Activated CD8-positive, alpha-beta T cell treated with anti-CD3 and anti-CD28 coated beads, Interleukin-2, amount 10 ng/mL, durations not matched to agents 7 days and 5 days (primary cell): ENCODE measurements around the gene XXYLT1. TPM values are rescaled to one million over a fixed set of nuclear protein-coding genes. Genes with fewer than 3 reads are reported as not detected.

Source experiments
- ATAC-seq: fragments of 150-1000 bp; cut with Tn5 transposase; one replicate; pipeline ENCODE4 v1.10.0; 2021; ENCODE audit warnings: moderate library complexity
- CTCF ChIA-PET: fragments of 350-600 bp; sonication (Branson Sonifier 250); formaldehyde crosslinking; loops from one replicate; lab custom pipeline; 2021; ENCODE audit warnings: antibody characterized with exemption; lab: Charles Lee
- POLR2A ChIA-PET: fragments of 350-600 bp; sonication (Branson Sonifier 250); formaldehyde crosslinking; loops from one replicate; lab custom pipeline; 2021; ENCODE audit warnings: antibody characterized with exemption; lab: Charles Lee
- DNase-seq: peaks from one replicate; pipeline ENCODE4 v3.0.0-alpha.2; 2020
- H3K27ac Mint-ChIP-seq: one replicate; pipeline ENCODE4 v1.8.0; 2021; ENCODE audit warnings: mild to moderate bottlenecking, mixed read lengths
- H3K27me3 Mint-ChIP-seq: one replicate; pipeline ENCODE4 v1.8.0; 2021; ENCODE audit warnings: low read depth, mixed read lengths
- H3K36me3 Mint-ChIP-seq: one replicate; pipeline ENCODE4 v1.8.0; 2021; ENCODE audit warnings: low read depth, mixed read lengths
- H3K4me1 Mint-ChIP-seq: one replicate; pipeline ENCODE4 v1.8.0; 2021; ENCODE audit warnings: low read depth, mixed read lengths
- H3K4me3 Mint-ChIP-seq: one replicate; pipeline ENCODE4 v1.8.0; 2021; ENCODE audit warnings: mild to moderate bottlenecking, mixed read lengths
- H3K9me3 Mint-ChIP-seq: one replicate; pipeline ENCODE4 v1.8.0; 2022; ENCODE audit warnings: mixed read lengths; ENCODE audit not compliant: insufficient read depth
- total RNA-seq, 2 experiments: library from RNA; stranded (reverse); gene quantifications; one replicate each; pipeline ENCODE4 v1.2.3, GENCODE V29; 2021

Gene XXYLT1
- total RNA-seq, 2 experiments from 2014 or later, result 10.8 to 13.3 TPM

- Mint-ChIP-seq H3K36me3 (no peaks in the 10 kb centered on the region), H3K27ac (no peak overlapping the region), H3K4me1 (peaks cover 19% of the 10 kb centered on the region), H3K4me3 (no peak overlapping the region), H3K9me3 (no peaks in the 10 kb centered on the region), H3K27me3 (no peaks in the 10 kb centered on the region)
- ChIA-PET CTCF (no interaction called here), POLR2A (no interaction called here)
- DNase-seq (no peak), ATAC-seq (no peak)
Measured at GRCh38 chr3:195248281-195248680, 22.7 kb downstream of the XXYLT1 start.

GRCh38 chr3:195247863-195248189 is 23.1 kb downstream of the XXYLT1 start:
- CTCF ChIA-PET, result no interaction called here
- H3K4me3 Mint-ChIP-seq, result no peak overlapping the region
- H3K9me3 Mint-ChIP-seq, result no peaks in the 10 kb centered on the region
- ATAC-seq, result no peak
- DNase-seq, result no peak
- no peaks in the 10 kb centered on the region for H3K36me3 Mint-ChIP-seq
- H3K27me3 Mint-ChIP-seq, result no peaks in the 10 kb centered on the region
- no peak overlapping the region for H3K27ac Mint-ChIP-seq
- peaks cover 19% of the 10 kb centered on the region for H3K4me1 Mint-ChIP-seq
- POLR2A ChIA-PET, result no interaction called here

- Mint-ChIP-seq H3K9me3 (no peaks in the 10 kb centered on the region), H3K4me1 (peaks cover 18% of the 10 kb centered on the region), H3K36me3 (no peaks in the 10 kb centered on the region), H3K27ac (no peak overlapping the region), H3K27me3 (no peaks in the 10 kb centered on the region), H3K4me3 (no peak overlapping the region)
- ChIA-PET CTCF (no interaction called here), POLR2A (no interaction called here)
- DNase-seq (no peak), ATAC-seq (no peak)
Measured at GRCh38 chr3:195247086-195247862, 23.7 kb downstream of the XXYLT1 start.

GRCh38 chr3:195246581-195246995 is 24.4 kb downstream of the XXYLT1 start:
- Mint-ChIP-seq H3K4me1 (peaks cover 15% of the 10 kb centered on the region), H3K27ac (no peak overlapping the region), H3K4me3 (no peak overlapping the region), H3K36me3 (no peaks in the 10 kb centered on the region), H3K9me3 (no peaks in the 10 kb centered on the region), H3K27me3 (no peaks in the 10 kb centered on the region)
- POLR2A ChIA-PET, result no interaction called here
- CTCF ChIA-PET, result no interaction called here
- DNase-seq, result no peak
- no peak for ATAC-seq

GRCh38 chr3:195245531-195245951 is 25.4 kb downstream of the XXYLT1 start:
- CTCF ChIA-PET, result no interaction called here

GRCh38 chr3:195241592-195242355 is 29.2 kb downstream of the XXYLT1 start:
- H3K9me3 Mint-ChIP-seq, result peaks cover under 1% of the 10 kb centered on the region
- H3K27me3 Mint-ChIP-seq, result no peaks in the 10 kb centered on the region
- no peak overlapping the region for H3K27ac Mint-ChIP-seq
- H3K36me3 Mint-ChIP-seq, result peaks cover 14% of the 10 kb centered on the region
- H3K4me1 Mint-ChIP-seq, result peaks cover 11% of the 10 kb centered on the region
- CTCF ChIA-PET, result interaction anchor here (0.6 kb wide), 1 partner anchor 674 kb away, joined by 3 read pairs; no protein-coding TSS in a partner anchor
- no peak for ATAC-seq
- peak; percentile 18 for DNase-seq
- POLR2A ChIA-PET, result interaction anchor here (0.8 kb wide), 1 partner anchor 308 kb away, joined by 3 read pairs; no protein-coding TSS in a partner anchor
- no peak overlapping the region for H3K4me3 Mint-ChIP-seq

More at GRCh38 chr3:195245531-195245951, 25.4 kb downstream of the XXYLT1 start:
- H3K4me3 Mint-ChIP-seq, result no peak overlapping the region
- DNase-seq (no peak), ATAC-seq (no peak)
- no peaks in the 10 kb centered on the region for H3K36me3 Mint-ChIP-seq
- H3K27me3 Mint-ChIP-seq, result no peaks in the 10 kb centered on the region
- POLR2A ChIA-PET, result no interaction called here
- no peak overlapping the region for H3K27ac Mint-ChIP-seq
- no peaks in the 10 kb centered on the region for H3K9me3 Mint-ChIP-seq
- peaks cover 6% of the 10 kb centered on the region for H3K4me1 Mint-ChIP-seq

- Mint-ChIP-seq H3K36me3 (peaks cover 14% of the 10 kb centered on the region), H3K27ac (no peak overlapping the region), H3K4me3 (no peak overlapping the region), H3K4me1 (peaks cover 11% of the 10 kb centered on the region), H3K9me3 (peaks cover 6% of the 10 kb centered on the region), H3K27me3 (no peaks in the 10 kb centered on the region)
- no peak for ATAC-seq
- CTCF ChIA-PET, result interaction anchor here (0.6 kb wide), 1 partner anchor 673 kb away, joined by 3 read pairs; no protein-coding TSS in a partner anchor
- POLR2A ChIA-PET, result no interaction called here
- DNase-seq, result peak; percentile 16
Measured at GRCh38 chr3:195240939-195241338, 30.0 kb downstream of the XXYLT1 start.

- POLR2A ChIA-PET, result no interaction called here
Measured at GRCh38 chr3:195240171-195240701, 30.7 kb downstream of the XXYLT1 start.

GRCh38 chr3:195239121-195239520 is 31.8 kb downstream of the XXYLT1 start:
- DNase-seq (no peak), ATAC-seq (no peak)
- H3K9me3 Mint-ChIP-seq, result peaks cover 12% of the 10 kb centered on the region
- H3K27me3 Mint-ChIP-seq, result no peaks in the 10 kb centered on the region
- no peak overlapping the region for H3K4me3 Mint-ChIP-seq
- peaks cover 14% of the 10 kb centered on the region for H3K4me1 Mint-ChIP-seq
- no peak overlapping the region for H3K27ac Mint-ChIP-seq
- ChIA-PET POLR2A (no interaction called here), CTCF (no interaction called here)
- peaks cover 19% of the 10 kb centered on the region for H3K36me3 Mint-ChIP-seq

More at GRCh38 chr3:195240171-195240701, 30.7 kb downstream of the XXYLT1 start:
- Mint-ChIP-seq H3K27me3 (no peaks in the 10 kb centered on the region), H3K36me3 (peaks cover 19% of the 10 kb centered on the region), H3K4me1 (peaks cover 14% of the 10 kb centered on the region), H3K4me3 (no peak overlapping the region), H3K27ac (no peak overlapping the region), H3K9me3 (peaks cover 6% of the 10 kb centered on the region)
- CTCF ChIA-PET, result no interaction called here
- DNase-seq, result peak; percentile 6
- ATAC-seq, result no peak

GRCh38 chr3:195238586-195239118 is 32.3 kb downstream of the XXYLT1 start:
- Mint-ChIP-seq H3K27me3 (no peaks in the 10 kb centered on the region), H3K4me1 (peaks cover 14% of the 10 kb centered on the region), H3K9me3 (peaks cover 12% of the 10 kb centered on the region), H3K27ac (peak overlapping the region; percentile 21), H3K4me3 (no peak overlapping the region), H3K36me3 (peaks cover 19% of the 10 kb centered on the region)
- DNase-seq (peak; percentile 38), ATAC-seq (peak; percentile 84)
- ChIA-PET POLR2A (no interaction called here), CTCF (no interaction called here)

GRCh38 chr3:195238081-195238571 is 32.8 kb downstream of the XXYLT1 start:
- peaks cover 19% of the 10 kb centered on the region for H3K36me3 Mint-ChIP-seq
- no peak for ATAC-seq
- no peak overlapping the region for H3K4me3 Mint-ChIP-seq
- CTCF ChIA-PET, result no interaction called here
- H3K27me3 Mint-ChIP-seq, result peaks cover 2% of the 10 kb centered on the region
- POLR2A ChIA-PET, result no interaction called here
- peaks cover 12% of the 10 kb centered on the region for H3K9me3 Mint-ChIP-seq
- DNase-seq, result no peak
- peaks cover 14% of the 10 kb centered on the region for H3K4me1 Mint-ChIP-seq
- H3K27ac Mint-ChIP-seq, result peak overlapping the region; percentile 28
